Progenitor cell of endocrine pancreas (in vitro differentiated cells): ENCODE data around the gene SLC17A9. TPM values are rescaled to one million over a fixed set of nuclear protein-coding genes. Genes with fewer than 3 reads are reported as not detected.

Experiments used
- DNase-seq: peaks from one replicate; pipeline ENCODE4 v3.0.0; 2021; ENCODE audit warnings: low spot score; ENCODE audit not compliant: unreplicated experiment
- H3K27ac Mint-ChIP-seq: 2 replicates; pipeline ENCODE4 v1.8.0; 2021; ENCODE audit warnings: mild to moderate bottlenecking, moderate library complexity, mixed read lengths
- H3K27me3 Mint-ChIP-seq: 2 replicates; pipeline ENCODE4 v1.8.0; 2021; ENCODE audit warnings: mixed read lengths
- H3K36me3 Mint-ChIP-seq: 2 replicates; pipeline ENCODE4 v1.8.0; 2022; ENCODE audit warnings: mixed read lengths; ENCODE audit not compliant: insufficient read depth
- H3K4me1 Mint-ChIP-seq: 2 replicates; pipeline ENCODE4 v1.8.0; 2021; ENCODE audit warnings: low read depth, mixed read lengths
- H3K4me3 Mint-ChIP-seq: 2 replicates; pipeline ENCODE4 v1.8.0; 2021; ENCODE audit warnings: low read depth, mild to moderate bottlenecking, moderate library complexity, mixed read lengths
- H3K9me3 Mint-ChIP-seq: 2 replicates; pipeline ENCODE4 v1.8.0; 2021; ENCODE audit warnings: low read depth, mixed read lengths
- CTCF ChIP-seq: fragments of 200-600 bp; sonication (generic); IDR thresholded peaks from one replicate; pipeline ENCODE4 v1.5.0; 2021; ENCODE audit warnings: antibody characterized with exemption, mild to moderate bottlenecking; ENCODE audit not compliant: unreplicated experiment
- total RNA-seq: library from RNA; stranded (reverse); gene quantifications from 2 replicates; pipeline ENCODE4 v1.2.1, GENCODE V29; 2021

The SLC17A9 gene
- total RNA-seq, 1 donor from 2014 or later = 8.0 TPM

- H3K27ac Mint-ChIP-seq = peak overlapping the region; percentile 25
- H3K27me3 Mint-ChIP-seq = peaks cover 56% of the 10 kb centered on the region
- H3K4me1 Mint-ChIP-seq = peaks cover 1% of the 10 kb centered on the region
- peak; percentile 85 for DNase-seq
- no peaks in the 10 kb centered on the region for H3K9me3 Mint-ChIP-seq
- H3K4me3 Mint-ChIP-seq = peak overlapping the region; percentile 25
- no peaks in the 10 kb centered on the region for H3K36me3 Mint-ChIP-seq
- TF ChIP-seq CTCF = peak; percentile 78
Observed at GRCh38 chr20:62971950-62972844, 19.7 kb downstream of the SLC17A9 start.

DNA sequence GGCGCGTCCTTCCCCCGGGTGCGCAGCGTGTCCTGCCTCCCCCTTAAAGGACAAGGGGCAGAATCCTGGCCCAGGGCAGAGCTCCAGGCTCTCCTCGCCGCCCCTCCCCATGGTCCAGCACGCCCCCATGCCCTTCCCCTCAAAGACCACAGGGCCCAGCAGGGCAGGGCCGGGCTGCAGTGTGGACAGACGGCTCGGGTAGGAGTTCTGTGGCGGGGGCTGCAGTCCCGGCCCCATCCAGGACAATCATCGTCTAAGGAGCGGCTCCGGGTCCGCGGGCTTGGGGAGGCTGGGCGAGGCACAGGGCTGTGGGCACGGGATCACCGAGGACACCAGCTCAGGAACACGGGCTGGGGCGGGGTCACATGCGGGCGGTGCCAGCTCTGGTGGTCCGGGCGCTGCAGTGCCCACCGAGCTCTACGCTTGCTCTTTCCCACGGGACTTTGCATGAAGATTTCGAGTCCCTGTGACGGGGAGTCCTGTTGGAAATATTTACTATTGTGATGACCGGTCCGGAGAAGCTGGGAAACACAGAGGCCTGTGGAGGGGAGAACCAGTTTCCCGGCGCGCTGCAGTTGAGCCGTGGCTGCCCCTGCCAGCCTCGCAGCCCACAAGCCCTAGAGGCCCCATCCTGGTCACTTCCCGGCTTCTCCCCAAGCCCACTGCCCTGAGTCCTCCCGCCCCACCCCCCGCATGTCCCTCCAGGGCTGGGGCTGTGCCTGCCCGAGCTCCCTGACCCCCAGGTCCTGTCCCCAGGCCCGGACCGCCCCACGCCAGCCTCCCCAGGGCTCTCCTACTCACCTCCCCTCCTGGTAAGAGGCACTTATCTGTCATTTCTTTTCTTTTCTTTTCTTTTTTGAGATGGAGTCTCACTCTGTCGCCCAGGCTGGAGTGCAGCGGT, 20.6 kb downstream of the SLC17A9 start:
- H3K36me3 Mint-ChIP-seq = no peaks in the 10 kb centered on the region
- H3K4me1 Mint-ChIP-seq = peaks cover 1% of the 10 kb centered on the region
- no peak for DNase-seq
- H3K4me3 Mint-ChIP-seq = no peak overlapping the region
- H3K9me3 Mint-ChIP-seq = no peaks in the 10 kb centered on the region
- no peak overlapping the region for H3K27ac Mint-ChIP-seq
- peaks cover 56% of the 10 kb centered on the region for H3K27me3 Mint-ChIP-seq
- TF ChIP-seq CTCF = no peak

DNA sequence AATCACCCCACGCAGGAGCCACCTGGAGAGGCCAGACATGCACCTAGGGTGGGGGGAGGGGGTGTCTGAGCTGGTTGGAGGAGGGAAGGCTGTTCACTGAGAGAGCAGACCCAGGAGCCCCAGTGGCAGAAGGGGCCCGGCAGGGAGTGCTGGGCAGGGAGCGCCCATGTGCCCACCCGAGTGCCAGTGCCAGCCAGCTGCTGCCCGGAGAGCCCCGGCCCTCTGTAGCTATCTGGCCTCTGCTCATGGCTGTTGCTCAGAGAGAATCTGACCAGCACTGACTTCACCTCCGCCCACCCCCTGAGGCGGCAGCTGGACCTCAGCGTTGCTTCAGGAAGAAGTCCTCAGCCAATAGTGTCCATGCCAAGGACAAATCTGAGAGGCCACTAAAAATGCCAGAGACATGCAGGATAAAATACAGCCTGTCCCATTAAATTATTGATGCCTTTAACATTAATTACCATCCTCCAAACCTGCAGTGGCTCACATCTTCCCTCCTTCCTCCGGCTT, 22.8 kb downstream of the SLC17A9 start:
- Mint-ChIP-seq H3K27ac (no peak overlapping the region), H3K27me3 (peaks cover 62% of the 10 kb centered on the region), H3K36me3 (no peaks in the 10 kb centered on the region), H3K9me3 (no peaks in the 10 kb centered on the region), H3K4me3 (no peak overlapping the region), H3K4me1 (peaks cover 1% of the 10 kb centered on the region)
- DNase-seq = no peak
- TF ChIP-seq CTCF = no peak

- peaks cover 1% of the 10 kb centered on the region for H3K4me1 Mint-ChIP-seq
- TF ChIP-seq CTCF = no peak
- H3K4me3 Mint-ChIP-seq = no peak overlapping the region
- H3K27ac Mint-ChIP-seq = no peak overlapping the region
- H3K27me3 Mint-ChIP-seq = peaks cover 65% of the 10 kb centered on the region
- H3K36me3 Mint-ChIP-seq = no peaks in the 10 kb centered on the region
- no peak for DNase-seq
- H3K9me3 Mint-ChIP-seq = no peaks in the 10 kb centered on the region
Observed at GRCh38 chr20:62975812-62976508, 23.5 kb downstream of the SLC17A9 start.
